ENCODE results near the gene STK11IP.

The STK11IP gene

DNA sequence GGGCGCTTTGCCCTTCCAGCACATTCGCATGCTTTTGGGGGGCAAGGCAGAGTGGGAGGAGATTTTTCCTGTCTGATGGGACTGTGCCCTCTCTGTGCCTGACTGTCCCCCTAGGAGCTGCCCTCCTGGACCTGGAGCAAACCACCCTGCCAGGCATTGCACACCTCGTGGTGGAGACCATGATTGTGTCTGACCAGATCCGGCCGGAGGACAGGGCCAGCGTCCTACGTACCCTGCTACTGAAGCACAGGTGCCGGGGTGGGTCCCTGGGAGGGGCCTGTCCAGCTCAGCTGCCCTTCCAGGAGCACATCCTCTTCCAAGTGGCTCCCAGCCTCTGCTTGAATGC is 35.1 kb downstream of the STK11IP start:
- Histone ChIP-seq H3K4me3 (ENCODE audit: low read depth in 1 of 2, low read length in 2 of 2) (no peak overlapping the region), H3K9me3 (ENCODE audit: control insufficient read depth in 1 of 2, low read length in 2 of 2) (no peaks in the 10 kb centered on the region), H3K27me3 (ENCODE audit: low read depth, low read length) (no peaks in the 10 kb centered on the region), H3K4me1 (ENCODE audit: control insufficient read depth in 1 of 2, insufficient read depth in 2 of 2, low read length in 2 of 2) (peaks cover 0 to 6% of the 10 kb centered on the region in 2 donors), H3K27ac (ENCODE audit: low read length) (no peak overlapping the region), H3K36me3 (ENCODE audit: control insufficient read depth in 1 of 2, insufficient read depth in 2 of 2, low read length in 2 of 2) (no peaks in the 10 kb centered on the region)

DNA sequence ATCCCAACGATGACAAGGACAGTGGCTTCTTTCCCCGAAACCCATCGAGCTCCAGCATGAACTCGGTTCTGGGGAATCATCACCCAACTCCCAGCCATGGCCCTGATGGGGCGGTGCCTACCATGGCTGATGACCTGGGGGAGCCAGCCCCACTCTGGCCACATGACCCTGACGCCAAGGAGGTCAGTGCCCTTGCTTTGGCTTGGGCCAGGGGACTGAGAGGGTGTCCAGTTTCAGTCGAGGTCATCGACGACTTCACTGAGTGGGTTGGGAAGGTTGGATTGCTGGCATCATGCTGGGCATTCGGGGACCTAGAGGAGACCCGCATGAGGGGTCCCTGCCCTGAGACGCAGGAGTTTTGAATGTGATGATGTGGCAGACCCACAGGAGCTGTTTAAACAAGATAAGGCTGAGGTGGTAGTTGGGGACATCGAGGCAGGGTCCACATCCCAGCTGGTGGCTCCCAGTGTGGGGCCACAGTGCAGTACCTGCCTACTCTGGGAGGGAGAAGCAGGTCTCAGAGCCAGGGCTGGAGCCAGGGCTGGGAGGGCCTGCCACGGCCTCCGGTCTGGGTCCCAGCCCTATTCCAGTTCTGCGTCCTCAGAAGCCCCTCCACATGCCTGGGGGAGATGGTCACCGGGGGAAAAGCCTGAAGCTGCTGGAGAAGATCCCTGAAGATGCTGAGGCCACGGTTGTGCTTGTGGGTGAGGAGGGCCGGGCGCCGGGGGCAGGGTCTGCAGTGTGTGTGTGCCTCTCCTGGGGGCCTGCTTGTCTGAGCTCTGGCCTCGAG is 35.8 kb downstream of the STK11IP start:
- H3K27me3 ChIP-seq (ENCODE audit: low read depth, low read length), result no peaks in the 10 kb centered on the region
- H3K36me3 ChIP-seq (ENCODE audit: control insufficient read depth in 1 of 2, insufficient read depth in 2 of 2, low read length in 2 of 2), result no peaks in the 10 kb centered on the region
- H3K4me1 ChIP-seq (ENCODE audit: control insufficient read depth in 1 of 2, insufficient read depth in 2 of 2, low read length in 2 of 2), result no peaks in the 10 kb centered on the region
- no peaks in the 10 kb centered on the region for H3K9me3 ChIP-seq (ENCODE audit: control insufficient read depth in 1 of 2, low read length in 2 of 2)
- H3K4me3 ChIP-seq (ENCODE audit: low read depth in 1 of 2, low read length in 2 of 2), result no peak overlapping the region
- H3K27ac ChIP-seq (ENCODE audit: low read length), result no peak overlapping the region

DNA sequence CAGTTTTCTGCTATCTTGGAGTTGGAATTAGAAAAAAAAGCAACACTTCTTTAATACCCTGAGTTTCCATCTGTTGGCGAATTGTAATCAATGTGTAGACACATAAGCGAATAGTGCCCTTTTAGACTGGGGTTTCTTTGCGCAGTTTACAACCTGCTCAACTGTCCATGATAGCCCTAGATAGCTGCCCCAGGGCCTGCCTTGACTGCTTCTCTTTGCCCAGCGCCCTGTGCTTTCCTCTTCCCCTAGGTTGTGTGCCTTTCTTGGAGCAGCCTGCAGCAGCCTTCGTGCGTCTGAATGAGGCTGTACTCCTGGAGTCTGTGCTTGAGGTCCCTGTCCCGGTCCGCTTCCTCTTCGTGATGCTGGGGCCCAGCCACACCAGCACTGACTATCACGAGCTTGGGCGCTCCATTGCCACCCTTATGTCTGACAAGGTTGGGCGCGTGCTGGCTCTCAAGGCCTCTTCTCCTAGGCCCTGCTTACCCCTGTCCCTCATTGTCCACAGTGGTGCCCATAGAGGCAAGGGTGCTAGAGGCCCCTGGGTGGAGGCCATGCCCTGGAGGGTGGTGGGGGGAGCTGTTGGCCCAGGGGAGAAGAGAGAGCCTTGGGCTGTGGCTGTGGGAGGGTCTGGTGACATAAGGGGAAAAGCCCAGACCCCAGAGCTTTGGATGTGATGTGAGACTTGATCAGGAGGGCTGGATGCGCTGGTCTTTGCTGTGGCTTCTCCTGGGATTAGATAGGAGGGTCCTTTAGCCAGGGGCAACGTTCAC is 36.7 kb downstream of the STK11IP start:
- H3K4me1 ChIP-seq (ENCODE audit: control insufficient read depth in 1 of 2, insufficient read depth in 2 of 2, low read length in 2 of 2), result no peaks in the 10 kb centered on the region
- H3K27me3 ChIP-seq (ENCODE audit: low read depth, low read length), result no peaks in the 10 kb centered on the region
- no peak overlapping the region for H3K27ac ChIP-seq (ENCODE audit: low read length)
- H3K9me3 ChIP-seq (ENCODE audit: control insufficient read depth in 1 of 2, low read length in 2 of 2), result no peaks in the 10 kb centered on the region
- no peak overlapping the region for H3K4me3 ChIP-seq (ENCODE audit: low read depth in 1 of 2, low read length in 2 of 2)
- H3K36me3 ChIP-seq (ENCODE audit: control insufficient read depth in 1 of 2, insufficient read depth in 2 of 2, low read length in 2 of 2), result no peaks in the 10 kb centered on the region

DNA sequence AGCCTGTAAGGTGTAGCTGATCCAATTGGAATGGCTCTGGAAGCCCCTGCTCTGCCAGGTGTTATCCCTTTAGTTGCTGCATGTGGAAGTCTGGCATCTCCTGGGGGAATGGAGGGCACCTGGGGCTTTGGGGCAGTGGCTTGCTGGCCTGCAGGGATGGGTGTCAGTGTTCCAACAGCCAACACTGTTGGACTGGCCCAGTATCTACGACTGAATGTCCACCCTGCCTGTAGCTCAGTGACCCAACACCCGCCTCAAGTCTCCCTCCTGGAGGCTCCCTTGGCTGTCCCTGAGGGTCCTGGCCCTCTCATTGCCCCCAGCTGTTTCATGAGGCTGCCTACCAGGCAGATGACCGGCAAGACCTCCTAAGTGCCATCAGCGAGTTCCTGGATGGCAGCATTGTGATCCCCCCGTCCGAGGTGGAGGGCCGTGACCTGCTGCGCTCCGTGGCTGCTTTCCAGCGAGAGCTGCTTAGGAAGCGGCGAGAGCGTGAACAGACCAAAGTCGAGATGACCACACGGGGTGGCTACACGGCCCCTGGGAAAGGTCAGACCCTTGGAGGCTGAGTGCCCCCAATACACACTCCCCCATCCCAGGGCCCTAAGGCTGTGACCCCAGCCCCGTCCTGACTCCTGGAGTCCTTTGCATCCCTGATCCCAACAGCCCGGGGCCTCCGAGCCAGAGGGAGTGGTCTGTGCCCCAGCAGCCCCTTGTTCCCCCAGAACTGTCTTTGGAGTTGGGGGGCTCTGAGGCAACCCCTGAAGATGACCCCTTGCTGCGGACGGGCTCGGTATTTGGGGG is 37.5 kb downstream of the STK11IP start:
- no peaks in the 10 kb centered on the region for H3K27me3 ChIP-seq (ENCODE audit: low read depth, low read length)
- H3K36me3 ChIP-seq (ENCODE audit: control insufficient read depth in 1 of 2, insufficient read depth in 2 of 2, low read length in 2 of 2), result no peaks in the 10 kb centered on the region
- H3K9me3 ChIP-seq (ENCODE audit: control insufficient read depth in 1 of 2, low read length in 2 of 2), result no peaks in the 10 kb centered on the region
- H3K4me3 ChIP-seq (ENCODE audit: low read depth in 1 of 2, low read length in 2 of 2), result no peak overlapping the region
- no peak overlapping the region for H3K27ac ChIP-seq (ENCODE audit: low read length)
- H3K4me1 ChIP-seq (ENCODE audit: control insufficient read depth in 1 of 2, insufficient read depth in 2 of 2, low read length in 2 of 2), result no peaks in the 10 kb centered on the region

DNA sequence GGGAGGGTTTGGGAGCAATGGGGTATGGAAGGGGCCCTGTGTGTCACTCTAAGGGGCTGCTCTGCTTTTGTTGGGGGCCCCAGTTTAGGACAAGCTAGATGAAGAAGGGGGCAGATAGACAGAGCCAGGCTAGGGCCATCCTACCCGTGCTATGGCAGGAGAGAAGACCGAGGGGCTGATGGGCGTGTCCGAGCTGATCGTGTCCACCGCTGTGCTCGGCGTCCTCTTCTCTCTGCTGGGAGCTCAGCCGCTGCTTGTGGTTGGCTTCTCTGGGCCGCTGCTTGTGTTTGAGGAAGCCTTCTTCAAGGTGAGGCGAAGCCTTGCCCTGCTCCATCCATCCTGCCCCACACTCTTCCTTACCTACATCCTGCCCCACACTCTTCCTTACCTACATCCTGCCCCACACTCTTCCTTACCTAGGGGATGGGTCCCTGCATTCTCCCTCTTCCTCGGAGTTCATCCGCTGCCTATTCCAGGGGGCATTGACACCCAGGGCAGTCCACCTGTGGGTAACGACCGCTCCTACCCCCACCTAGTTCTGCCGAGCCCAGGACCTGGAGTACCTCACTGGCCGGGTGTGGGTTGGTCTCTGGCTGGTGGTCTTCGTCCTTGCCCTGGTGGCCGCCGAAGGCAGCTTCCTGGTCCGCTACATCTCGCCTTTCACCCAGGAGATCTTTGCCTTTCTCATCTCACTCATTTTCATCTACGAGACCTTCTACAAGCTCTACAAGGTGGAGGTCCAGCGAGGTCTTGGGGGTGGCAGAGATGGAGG is 38.7 kb downstream of the STK11IP start:
- no peaks in the 10 kb centered on the region for H3K4me1 ChIP-seq (ENCODE audit: control insufficient read depth in 1 of 2, insufficient read depth in 2 of 2, low read length in 2 of 2)
- no peaks in the 10 kb centered on the region for H3K27me3 ChIP-seq (ENCODE audit: low read depth, low read length)
- H3K9me3 ChIP-seq (ENCODE audit: control insufficient read depth in 1 of 2, low read length in 2 of 2), result no peaks in the 10 kb centered on the region
- no peak overlapping the region for H3K27ac ChIP-seq (ENCODE audit: low read length)
- no peaks in the 10 kb centered on the region for H3K36me3 ChIP-seq (ENCODE audit: control insufficient read depth in 1 of 2, insufficient read depth in 2 of 2, low read length in 2 of 2)
- no peak overlapping the region for H3K4me3 ChIP-seq (ENCODE audit: low read depth in 1 of 2, low read length in 2 of 2)

DNA sequence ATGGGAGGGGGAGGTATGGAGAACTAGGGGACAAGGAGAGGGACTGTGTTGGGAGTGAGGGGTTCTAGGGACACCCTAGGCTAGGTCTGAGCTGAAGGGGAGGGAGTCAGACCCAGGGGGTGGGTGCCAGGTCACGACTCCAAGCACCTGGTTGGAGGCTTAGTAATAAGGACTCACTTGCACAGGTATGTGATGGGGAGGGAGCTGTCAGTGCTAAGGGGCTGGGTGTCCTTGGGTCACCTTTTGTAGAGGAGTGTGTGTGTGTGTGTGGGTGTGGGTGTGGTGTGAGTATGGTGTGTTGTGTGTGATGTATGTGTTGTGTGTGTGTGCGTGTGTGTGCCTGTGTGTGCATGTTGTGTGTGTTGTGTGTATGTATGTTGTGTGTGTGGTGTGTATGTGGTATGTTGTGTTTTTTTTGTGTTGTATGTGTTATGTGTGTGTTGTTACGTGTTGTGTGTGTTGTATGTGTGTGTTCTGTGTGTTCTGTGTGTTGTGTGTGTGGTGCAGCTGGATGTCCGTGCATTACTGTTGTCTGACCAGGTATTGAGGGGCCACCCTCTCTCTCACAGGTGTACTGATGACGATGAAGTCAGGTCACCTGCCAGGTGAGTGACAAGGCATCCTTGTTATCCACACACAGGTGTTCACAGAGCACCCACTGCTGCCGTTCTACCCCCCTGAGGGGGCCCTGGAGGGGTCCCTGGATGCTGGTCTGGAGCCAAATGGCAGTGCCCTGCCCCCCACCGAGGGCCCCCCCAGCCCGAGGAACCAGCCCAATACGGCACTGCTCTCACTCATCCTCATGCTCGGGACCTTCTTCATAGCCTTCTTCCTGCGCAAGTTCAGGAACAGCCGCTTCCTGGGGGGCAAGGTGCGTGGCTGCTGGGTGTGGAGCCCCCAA is 39.5 kb downstream of the STK11IP start:
- H3K27ac ChIP-seq (ENCODE audit: low read length), result no peak overlapping the region

DNA sequence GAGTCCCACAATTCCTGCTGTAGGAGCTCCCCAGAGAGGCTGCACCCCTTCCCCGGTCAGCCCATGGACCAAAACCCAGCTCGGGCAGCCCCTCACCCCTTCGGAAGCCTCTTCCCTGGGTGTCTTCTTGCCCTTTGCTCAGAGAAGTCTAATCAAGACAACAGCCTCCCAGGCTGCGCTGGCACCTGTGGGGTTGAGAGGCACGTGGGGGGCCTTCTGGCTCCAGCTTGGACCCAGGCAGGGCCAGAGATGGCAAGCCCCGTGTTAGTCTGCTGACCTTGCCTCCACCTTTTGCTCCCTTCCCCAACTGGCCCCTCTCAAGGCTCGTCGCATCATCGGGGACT is 40.2 kb downstream of the STK11IP start:
- no peaks in the 10 kb centered on the region for H3K27me3 ChIP-seq (ENCODE audit: low read depth, low read length)
- no peak overlapping the region for H3K4me3 ChIP-seq (ENCODE audit: low read depth in 1 of 2, low read length in 2 of 2)
- no peaks in the 10 kb centered on the region for H3K36me3 ChIP-seq (ENCODE audit: control insufficient read depth in 1 of 2, insufficient read depth in 2 of 2, low read length in 2 of 2)
- H3K27ac ChIP-seq (ENCODE audit: low read length), result no peak overlapping the region
- H3K9me3 ChIP-seq (ENCODE audit: control insufficient read depth in 1 of 2, low read length in 2 of 2), result no peaks in the 10 kb centered on the region
- peaks cover 0 to 9% of the 10 kb centered on the region in 2 donors for H3K4me1 ChIP-seq (ENCODE audit: control insufficient read depth in 1 of 2, insufficient read depth in 2 of 2, low read length in 2 of 2)

More for the DNA sequence above, 39.5 kb downstream of the STK11IP start:
- Histone ChIP-seq H3K27me3 (ENCODE audit: low read depth, low read length) (no peaks in the 10 kb centered on the region), H3K4me3 (ENCODE audit: low read depth in 1 of 2, low read length in 2 of 2) (no peak overlapping the region), H3K36me3 (ENCODE audit: control insufficient read depth in 1 of 2, insufficient read depth in 2 of 2, low read length in 2 of 2) (no peaks in the 10 kb centered on the region), H3K9me3 (ENCODE audit: control insufficient read depth in 1 of 2, low read length in 2 of 2) (no peaks in the 10 kb centered on the region), H3K4me1 (ENCODE audit: control insufficient read depth in 1 of 2, insufficient read depth in 2 of 2, low read length in 2 of 2) (peaks cover 0 to 3% of the 10 kb centered on the region in 2 donors)

DNA sequence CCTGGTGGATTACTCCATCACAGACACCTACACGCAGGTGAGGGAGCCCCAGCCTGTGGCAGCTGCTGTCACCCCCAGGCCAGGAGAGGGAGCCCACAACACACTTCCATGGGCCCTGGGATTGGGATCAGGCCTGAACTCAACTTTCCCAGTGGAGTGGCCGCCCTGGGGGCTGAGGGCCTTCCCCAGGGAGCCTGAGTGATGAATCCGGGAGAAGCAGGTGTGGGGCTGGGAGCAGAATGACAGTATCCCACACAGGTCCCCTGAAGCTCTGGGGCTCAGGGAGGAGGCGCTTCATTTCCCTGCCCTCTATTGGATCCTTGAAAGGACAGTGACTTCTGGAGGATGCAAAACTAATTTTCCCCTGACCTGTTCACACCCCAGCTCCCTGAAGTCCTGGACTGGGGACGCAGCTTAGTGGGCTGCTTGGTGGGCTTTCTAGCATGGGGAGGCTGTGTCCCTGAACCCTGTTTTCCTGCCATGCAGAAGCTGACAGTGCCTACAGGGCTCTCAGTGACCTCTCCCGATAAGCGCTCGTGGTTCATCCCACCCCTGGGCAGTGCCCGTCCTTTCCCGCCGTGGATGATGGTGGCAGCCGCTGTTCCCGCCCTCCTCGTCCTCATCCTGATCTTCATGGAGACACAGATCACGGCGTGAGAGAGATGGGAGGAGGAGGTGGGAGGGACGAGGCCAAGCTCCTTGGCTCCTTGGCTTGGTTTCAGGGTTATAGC is 40.7 kb downstream of the STK11IP start:
- H3K27me3 ChIP-seq (ENCODE audit: low read depth, low read length), result no peaks in the 10 kb centered on the region
- peaks cover 0 to 9% of the 10 kb centered on the region in 2 donors for H3K4me1 ChIP-seq (ENCODE audit: control insufficient read depth in 1 of 2, insufficient read depth in 2 of 2, low read length in 2 of 2)
- H3K36me3 ChIP-seq (ENCODE audit: control insufficient read depth in 1 of 2, insufficient read depth in 2 of 2, low read length in 2 of 2), result no peaks in the 10 kb centered on the region
- no peak overlapping the region for H3K27ac ChIP-seq (ENCODE audit: low read length)
- H3K4me3 ChIP-seq (ENCODE audit: low read depth in 1 of 2, low read length in 2 of 2), result no peak overlapping the region
- no peaks in the 10 kb centered on the region for H3K9me3 ChIP-seq (ENCODE audit: control insufficient read depth in 1 of 2, low read length in 2 of 2)

DNA sequence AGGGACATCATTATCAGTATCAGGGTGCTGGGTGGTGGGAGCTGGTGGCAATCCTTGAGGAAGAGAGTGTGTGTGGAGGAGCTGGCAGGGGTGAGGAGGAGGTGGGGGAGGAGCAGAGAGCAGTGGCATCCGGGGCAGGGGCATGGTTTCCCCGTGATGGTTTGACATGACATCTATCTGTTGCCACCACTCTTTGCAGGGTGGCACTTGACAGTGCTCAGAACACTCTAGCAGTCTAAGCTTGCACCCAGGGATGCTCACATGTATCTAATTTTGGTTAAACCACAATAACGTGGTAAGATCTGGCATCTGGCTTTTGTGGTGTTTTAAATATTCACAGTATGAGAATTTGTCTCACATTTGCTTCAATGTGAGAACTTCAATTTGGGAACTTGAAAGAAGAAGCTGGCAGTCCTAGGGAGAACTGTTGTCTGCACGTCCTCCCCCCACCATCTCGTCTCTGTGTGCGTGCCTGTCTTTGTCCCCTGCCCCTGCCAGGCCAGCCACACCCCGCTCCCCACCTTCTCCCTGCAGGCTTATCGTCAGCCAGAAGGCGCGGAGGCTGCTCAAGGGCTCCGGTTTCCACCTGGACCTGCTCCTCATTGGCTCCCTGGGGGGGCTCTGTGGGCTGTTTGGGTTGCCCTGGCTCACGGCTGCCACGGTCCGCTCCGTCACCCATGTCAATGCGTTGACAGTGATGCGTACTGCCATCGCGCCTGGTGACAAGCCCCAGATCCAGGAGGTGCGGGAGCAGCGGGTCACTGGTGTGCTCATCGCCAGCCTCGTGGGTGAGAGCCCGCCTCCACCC is 41.5 kb downstream of the STK11IP start:
- H3K27ac ChIP-seq (ENCODE audit: low read length), result no peak overlapping the region
- H3K4me1 ChIP-seq (ENCODE audit: control insufficient read depth in 1 of 2, insufficient read depth in 2 of 2, low read length in 2 of 2), result peaks cover 0 to 9% of the 10 kb centered on the region in 2 donors
- no peaks in the 10 kb centered on the region for H3K36me3 ChIP-seq (ENCODE audit: control insufficient read depth in 1 of 2, insufficient read depth in 2 of 2, low read length in 2 of 2)
- no peak overlapping the region for H3K4me3 ChIP-seq (ENCODE audit: low read depth in 1 of 2, low read length in 2 of 2)
- no peaks in the 10 kb centered on the region for H3K27me3 ChIP-seq (ENCODE audit: low read depth, low read length)
- no peaks in the 10 kb centered on the region for H3K9me3 ChIP-seq (ENCODE audit: control insufficient read depth in 1 of 2, low read length in 2 of 2)
